Spleen (tissue), 11 donors: ENCODE data around the gene SLC2A6. TPM values are rescaled to one million over a fixed set of nuclear protein-coding genes. Genes with fewer than 3 reads are reported as not detected.

Experiments
- DNase-seq: peaks from one replicate; pipeline ENCODE4 v3.0.0-alpha.2; 2020
- H3K27ac ChIP-seq, 8 donors: fragments of 200-600 bp; sonication (generic) in 7 of 8; 1 replicate in 4 of 8; 2 replicates in 4 of 8; pipeline versions ENCODE4 v1.5.0 to v1.8.0; 2016 to 2021; ENCODE audit warnings: inconsistent platforms in 4 of 8, mild to moderate bottlenecking in 4 of 8, moderate library complexity in 1 of 8
- H3K27me3 ChIP-seq, 7 donors: fragments of 200-600 bp; sonication (generic) in 6 of 7; replicated peaks in 1 of 7; 1 replicate in 4 of 7; 2 replicates in 3 of 7; pipeline versions ENCODE4 v1.5.0 to v1.8.0; 2016 to 2021; ENCODE audit warnings: inconsistent platforms in 3 of 7, mild to moderate bottlenecking in 1 of 7
- H3K36me3 ChIP-seq, 6 donors: fragments of 200-600 bp; sonication (generic) in 5 of 6; 1 replicate in 4 of 6; 2 replicates in 2 of 6; pipeline versions ENCODE4 v1.5.0 to v1.8.0; 2016 to 2021; ENCODE audit warnings: inconsistent platforms in 2 of 6
- H3K4me1 ChIP-seq, 6 donors: fragments of 200-600 bp; sonication (generic) in 5 of 6; 1 replicate in 3 of 6; 2 replicates in 3 of 6; pipeline versions ENCODE4 v1.5.0 to v1.8.0; 2016 to 2021; ENCODE audit warnings: inconsistent platforms in 3 of 6
- H3K4me3 ChIP-seq, 8 donors: fragments of 200-600 bp; sonication (generic) in 7 of 8; 1 replicate in 4 of 8; 2 replicates in 4 of 8; pipeline versions ENCODE4 v1.5.0 to v1.8.0; 2016 to 2021; ENCODE audit warnings: inconsistent platforms in 4 of 8, mild to moderate bottlenecking in 4 of 8, moderate library complexity in 2 of 8
- H3K9me3 ChIP-seq, 8 donors: fragments of 200-600 bp; sonication (generic) in 7 of 8; 1 replicate in 4 of 8; 2 replicates in 4 of 8; pipeline versions ENCODE4 v1.5.0 to v1.8.0; 2016 to 2021; ENCODE audit warnings: inconsistent platforms in 4 of 8
- CTCF ChIP-seq, 11 experiments: fragments of 200-600 bp in 7 of 11; fragments of 450-650 bp in 4 of 11; sonication (generic) in 4 of 11; IDR thresholded peaks in 8 of 11; conservative IDR thresholded peaks in 3 of 11; 1 replicate in 7 of 11; 2 replicates in 4 of 11; pipeline versions ENCODE4 v1.4.0 to v1.8.0; 2016 to 2021; ENCODE audit warnings: antibody characterized with exemption in 11 of 11, inconsistent platforms in 4 of 11, mild to moderate bottlenecking in 1 of 11
- POLR2A ChIP-seq, 3 donors: fragments of 450-650 bp; IDR thresholded peaks; one replicate each; pipeline ENCODE4 v1.5.1; 2017; ENCODE audit warnings: antibody characterized with exemption in 3 of 3, mild to moderate bottlenecking in 1 of 3
- POLR2AphosphoS5 ChIP-seq, 3 donors: sonication (generic); formaldehyde crosslinking; IDR thresholded peaks; one replicate each; pipeline ENCODE4 v1.5.1; 2017; ENCODE audit warnings: antibody characterized with exemption in 3 of 3
- WGBS, 5 donors: extraction: QIAGEN DNeasy Blood & Tissue Kit in 3 of 5; methylation state at CpG; one replicate each; pipeline versions ENCODE4 v1.1.5 to v1.1.7; 2013 to 2018; 5-methylcytosine and 5-hydroxymethylcytosine counted together
- intact Hi-C: fragments of 100-400 bp; cut with DNase I; formaldehyde crosslinking; loops from one replicate; pipeline ENCODE4 v1.15.0; 2023; ENCODE audit warnings: low total_unique reads
- polyA plus RNA-seq, 3 donors: library from polyadenylated mRNA; stranded (reverse); fragments of 200-250 nt; gene quantifications; one replicate each; pipeline ENCODE4 v1.2.1, GENCODE V29; 2013
- total RNA-seq, 7 donors: library from RNA; depleted of rRNA in 3 of 7; stranded (reverse); fragments of >200 nt in 3 of 7; fragmentation: NEBNext Ultra II Directional in 4 of 7; extraction: Animal tissue kit (Norgen Biotek cat#: 25700) in 4 of 7; gene quantifications; one replicate each; pipeline versions ENCODE4 v1.1.0 to v1.2.1, GENCODE V29; 2016 to 2021
- donor health status: healthy with polysubstance abuse.
- donor health status: DM: no; HTN: no; CAD: no; lungs with moderate emphysema.
- donor health status: DM: no; HTN: no; CAD: no.
- donor health status: Bipolar disorder and iron deficiency.
- donor health status: healthy.
- donor health status: DM: no; HTN: no; CAD: no.
- donor health status: DM: yes; HTN: yes; CAD: no.

The SLC2A6 gene
- total and polyA plus RNA-seq, 10 donors: 15.4 to 35.0 (median 21.9) TPM

GRCh38 chr9:133437753-133438531 is 41.0 kb downstream of the SLC2A6 start:
- Histone ChIP-seq H3K27me3 (no peaks in the 10 kb centered on the region), H3K4me3 (no peak overlapping the region), H3K4me1 (peaks cover 0 to 14% (median 1%) of the 10 kb centered on the region in 6 donors), H3K9me3 (no peaks in the 10 kb centered on the region), H3K36me3 (no peaks in the 10 kb centered on the region), H3K27ac (no peak overlapping the region)
- no peak for DNase-seq
- intact Hi-C loops: no loop called here
- WGBS, 5 donors: 76 to 83% (median 81%) methylated on average over 10 to 20 of the region's 20 CpGs
- TF ChIP-seq POLR2AphosphoS5 (IDR thresholded peaks at IDR 0.05) (no peak), CTCF (IDR thresholded peaks at IDR 0.05 in 8 of 11, conservative IDR thresholded peaks at IDR 0.05 in 3 of 11) (no peak), POLR2A (IDR thresholded peaks at IDR 0.05) (no peak)

- no peak overlapping the region for H3K4me3 ChIP-seq
- no peaks in the 10 kb centered on the region for H3K9me3 ChIP-seq
- H3K27me3 ChIP-seq: no peaks in the 10 kb centered on the region
- DNase-seq: no peak
- peaks cover 0 to 11% (median 1%) of the 10 kb centered on the region in 6 donors for H3K4me1 ChIP-seq
- intact Hi-C loops: no loop called here
- WGBS, 5 donors: 72 to 84% (median 82%) methylated on average over 12 to 16 of the region's 16 CpGs
- H3K27ac ChIP-seq: no peak overlapping the region
- TF ChIP-seq POLR2A (IDR thresholded peaks at IDR 0.05) (no peak), CTCF (IDR thresholded peaks at IDR 0.05 in 8 of 11, conservative IDR thresholded peaks at IDR 0.05 in 3 of 11) (no peak), POLR2AphosphoS5 (IDR thresholded peaks at IDR 0.05) (no peak)
- H3K36me3 ChIP-seq: no peaks in the 10 kb centered on the region
Observed at GRCh38 chr9:133436681-133437080, 42.2 kb downstream of the SLC2A6 start.

- Histone ChIP-seq H3K9me3 (no peaks in the 10 kb centered on the region), H3K27ac (no peak overlapping the region), H3K4me1 (peaks cover 0 to 21% (median 11%) of the 10 kb centered on the region in 6 donors), H3K27me3 (peaks cover 0 to 20% (median 12%) of the 10 kb centered on the region in 7 donors), H3K4me3 (no peak overlapping the region), H3K36me3 (no peaks in the 10 kb centered on the region)
- intact Hi-C loops: no loop called here
- TF ChIP-seq CTCF (IDR thresholded peaks at IDR 0.05 in 8 of 11, conservative IDR thresholded peaks at IDR 0.05 in 3 of 11): no peak
- TF ChIP-seq POLR2AphosphoS5 (IDR thresholded peaks at IDR 0.05): no peak
- TF ChIP-seq POLR2A (IDR thresholded peaks at IDR 0.05): no peak
- no peak for DNase-seq
- 83 to 96% (median 87%) methylated on average over 4 to 11 of the region's 11 CpGs for WGBS, 5 donors
Observed at GRCh38 chr9:133433351-133433843, 45.5 kb downstream of the SLC2A6 start.

GRCh38 chr9:133430244-133430643 is 48.7 kb downstream of the SLC2A6 start:
- peaks cover 4 to 28% (median 16%) of the 10 kb centered on the region in 6 donors for H3K4me1 ChIP-seq
- no peaks in the 10 kb centered on the region for H3K36me3 ChIP-seq
- H3K27me3 ChIP-seq: peaks cover 0 to 49% (median 35%) of the 10 kb centered on the region in 7 donors
- no peak for DNase-seq
- 67 to 96% (median 88%) methylated on average over 1 of the region's 1 CpG for WGBS, 5 donors
- H3K27ac ChIP-seq: no peak overlapping the region
- H3K9me3 ChIP-seq: no peaks in the 10 kb centered on the region
- no peak for TF ChIP-seq CTCF (IDR thresholded peaks at IDR 0.05 in 8 of 11, conservative IDR thresholded peaks at IDR 0.05 in 3 of 11)
- no peak for TF ChIP-seq POLR2AphosphoS5 (IDR thresholded peaks at IDR 0.05)
- no peak for TF ChIP-seq POLR2A (IDR thresholded peaks at IDR 0.05)
- no peak overlapping the region for H3K4me3 ChIP-seq
- intact Hi-C loops: no loop called here
